Astrocyte (in vitro differentiated cells and primary cell): ENCODE measurements around the gene UBALD2. TPM values are rescaled to one million over a fixed set of nuclear protein-coding genes. Genes with fewer than 3 reads are reported as not detected.
A peak's percentile ranks its signal among the peaks of the same experiment; 100 is the strongest.
"Not testable (repeated sequence)": the region's sequence is repeated elsewhere in the genome, so short reads cannot be mapped to it uniquely, and the experiment has no call there.

ENCODE experiments used
- DNase-seq: peaks from one replicate; pipeline ENCODE4 v3.0.0-alpha.2; 2010; ENCODE audit warnings: low read depth
- FAIRE-seq: peaks from 2 replicates; lab custom pipeline; 2011; peaks lifted over from hg19 to GRCh38; lab: Jason Lieb, UNC
- H2AFZ ChIP-seq: 2 replicates; pipeline ENCODE4 v1.6.0; 2012; ENCODE audit warnings: low read depth, low read length, inconsistent platforms
- H3K27ac ChIP-seq: 2 replicates; pipeline ENCODE4 v1.5.1; 2011; ENCODE audit warnings: low read depth, low read length, inconsistent platforms
- H3K27me3 ChIP-seq: 2 replicates; pipeline ENCODE4 v1.6.0; 2011; ENCODE audit warnings: low read length, inconsistent platforms; ENCODE audit not compliant: insufficient read depth
- H3K36me3 ChIP-seq: 2 replicates; pipeline ENCODE4 v1.5.1; 2011; ENCODE audit warnings: low read length, inconsistent platforms; ENCODE audit not compliant: insufficient read depth
- H3K4me1 ChIP-seq: 2 replicates; pipeline ENCODE4 v1.5.1; 2011; ENCODE audit warnings: low read length, inconsistent platforms; ENCODE audit not compliant: insufficient read depth
- H3K4me2 ChIP-seq: 2 replicates; pipeline ENCODE4 v1.6.0; 2012; ENCODE audit warnings: low read length, inconsistent platforms
- H3K4me3 ChIP-seq: 2 replicates; pipeline ENCODE4 v1.5.1; 2011; ENCODE audit warnings: low read depth, mild to moderate bottlenecking, low read length, inconsistent platforms; ENCODE audit not compliant: insufficient read depth
- H3K79me2 ChIP-seq: 2 replicates; pipeline ENCODE4 v1.6.0; 2012; ENCODE audit warnings: mild to moderate bottlenecking, low read length, inconsistent platforms; ENCODE audit not compliant: insufficient read depth
- H3K9ac ChIP-seq: 2 replicates; pipeline ENCODE4 v1.6.0; 2012; ENCODE audit warnings: mild to moderate bottlenecking, low read length, inconsistent platforms
- H3K9me3 ChIP-seq: 2 replicates; pipeline ENCODE4 v1.5.1; 2012; ENCODE audit warnings: low read depth, mild to moderate bottlenecking, low read length, inconsistent platforms; ENCODE audit not compliant: insufficient read depth
- H4K20me1 ChIP-seq: 2 replicates; pipeline ENCODE4 v1.6.0; 2012; ENCODE audit warnings: low read length, inconsistent platforms; ENCODE audit not compliant: insufficient read depth
- H3K27ac Mint-ChIP-seq: one replicate; pipeline ENCODE4 v1.8.0; 2021; ENCODE audit warnings: mild to moderate bottlenecking, mixed read lengths; ENCODE audit not compliant: unreplicated experiment
- H3K27me3 Mint-ChIP-seq: one replicate; pipeline ENCODE4 v1.8.0; 2021; ENCODE audit warnings: low read depth, mixed read lengths; ENCODE audit not compliant: unreplicated experiment
- H3K36me3 Mint-ChIP-seq: one replicate; pipeline ENCODE4 v1.8.0; 2021; ENCODE audit warnings: low read depth, mixed read lengths; ENCODE audit not compliant: unreplicated experiment
- H3K4me1 Mint-ChIP-seq: one replicate; pipeline ENCODE4 v1.8.0; 2021; ENCODE audit warnings: low read depth, mixed read lengths; ENCODE audit not compliant: unreplicated experiment
- H3K4me3 Mint-ChIP-seq: one replicate; pipeline ENCODE4 v1.8.0; 2021; ENCODE audit warnings: mild to moderate bottlenecking, moderate library complexity, mixed read lengths; ENCODE audit not compliant: unreplicated experiment
- H3K9me3 Mint-ChIP-seq: one replicate; pipeline ENCODE4 v1.8.0; 2021; ENCODE audit warnings: mild to moderate bottlenecking, mixed read lengths; ENCODE audit not compliant: unreplicated experiment
- EZH2 ChIP-seq: IDR thresholded peaks from 2 replicates; pipeline ENCODE4 v1.6.1; 2012; ENCODE audit warnings: mild to moderate bottlenecking, low read length, inconsistent platforms; ENCODE audit not compliant: insufficient read depth
- total RNA-seq: library from RNA; stranded (reverse); gene quantifications from 2 replicates; pipeline ENCODE4 v1.2.1, GENCODE V29; 2021
- TF ChIP-seq, protein P1 (sequence below): IDR thresholded peaks from 2 replicates; pipeline ENCODE4 v1.5.1; 2011; ENCODE audit warnings: low read depth, mild to moderate bottlenecking, inconsistent platforms, low read length, moderate library complexity; ENCODE audit not compliant: insufficient read depth

UBALD2 gene
- total RNA-seq, 1 donor from 2014 or later = 32.8 TPM

DNA sequence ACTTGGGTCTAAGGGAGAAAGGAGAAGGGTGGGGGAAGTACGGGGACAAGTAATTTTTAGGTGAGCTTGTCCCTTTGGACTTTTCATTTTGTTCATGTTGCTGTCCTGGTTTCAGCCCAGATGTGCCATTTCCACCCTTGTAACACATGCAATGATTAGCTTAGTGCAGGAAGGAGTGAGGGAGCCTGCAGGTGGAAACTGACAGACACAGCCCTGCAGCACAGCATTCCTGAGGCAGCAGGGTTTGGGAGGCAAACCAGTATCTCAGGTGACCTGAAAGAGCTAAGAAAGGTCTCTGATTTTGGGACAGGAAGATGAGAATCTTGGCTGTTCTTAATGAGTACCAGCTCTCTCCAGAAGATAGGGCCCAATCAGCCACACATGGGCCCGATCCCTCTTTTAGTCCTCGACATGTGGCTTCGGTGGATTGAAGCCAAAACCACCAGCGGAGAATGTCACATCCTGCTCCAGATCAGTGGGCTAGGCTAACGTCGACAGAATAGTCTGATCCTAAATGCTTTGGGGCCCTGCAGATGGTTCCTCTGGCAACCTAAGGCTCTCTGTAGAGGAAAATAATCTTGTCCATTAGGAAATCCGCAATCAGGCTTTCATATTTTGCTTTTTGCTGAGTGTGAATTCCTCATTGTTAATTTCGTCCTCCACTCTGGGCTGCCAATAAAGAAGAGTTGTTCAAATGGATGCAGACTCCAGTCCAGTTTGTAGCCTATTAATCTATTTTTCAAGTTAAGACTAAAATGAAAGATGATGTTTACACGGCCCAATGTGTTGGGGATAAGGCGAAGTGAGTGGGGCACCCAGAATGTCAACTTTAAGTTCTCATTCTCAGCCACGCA lies 21.1 kb upstream of the UBALD2 start:
- Mint-ChIP-seq H3K27ac (no peak overlapping the region), H3K4me3 (no peak overlapping the region), H3K4me1 (peaks cover 5% of the 10 kb centered on the region), H3K9me3 (no peaks in the 10 kb centered on the region), H3K27me3 (peaks cover 53% of the 10 kb centered on the region), H3K36me3 (no peaks in the 10 kb centered on the region)
- H3K36me3 ChIP-seq = no peaks in the 10 kb centered on the region
- H3K27me3 ChIP-seq = peaks cover 48% of the 10 kb centered on the region
- no peak overlapping the region for H3K4me3 ChIP-seq
- H4K20me1 ChIP-seq = no peaks in the 10 kb centered on the region
- no peak for DNase-seq
- no peaks in the 10 kb centered on the region for H3K9me3 ChIP-seq
- H2AFZ ChIP-seq = no peak overlapping the region
- peaks cover 4% of the 10 kb centered on the region for H3K4me1 ChIP-seq
- no peak overlapping the region for H3K9ac ChIP-seq
- no peak for FAIRE-seq
- H3K27ac ChIP-seq = no peak overlapping the region
- H3K4me2 ChIP-seq = no peak overlapping the region
- H3K79me2 ChIP-seq = no peaks in the 10 kb centered on the region
- no peak for TF ChIP-seq EZH2
- TF ChIP-seq, protein P1, sequence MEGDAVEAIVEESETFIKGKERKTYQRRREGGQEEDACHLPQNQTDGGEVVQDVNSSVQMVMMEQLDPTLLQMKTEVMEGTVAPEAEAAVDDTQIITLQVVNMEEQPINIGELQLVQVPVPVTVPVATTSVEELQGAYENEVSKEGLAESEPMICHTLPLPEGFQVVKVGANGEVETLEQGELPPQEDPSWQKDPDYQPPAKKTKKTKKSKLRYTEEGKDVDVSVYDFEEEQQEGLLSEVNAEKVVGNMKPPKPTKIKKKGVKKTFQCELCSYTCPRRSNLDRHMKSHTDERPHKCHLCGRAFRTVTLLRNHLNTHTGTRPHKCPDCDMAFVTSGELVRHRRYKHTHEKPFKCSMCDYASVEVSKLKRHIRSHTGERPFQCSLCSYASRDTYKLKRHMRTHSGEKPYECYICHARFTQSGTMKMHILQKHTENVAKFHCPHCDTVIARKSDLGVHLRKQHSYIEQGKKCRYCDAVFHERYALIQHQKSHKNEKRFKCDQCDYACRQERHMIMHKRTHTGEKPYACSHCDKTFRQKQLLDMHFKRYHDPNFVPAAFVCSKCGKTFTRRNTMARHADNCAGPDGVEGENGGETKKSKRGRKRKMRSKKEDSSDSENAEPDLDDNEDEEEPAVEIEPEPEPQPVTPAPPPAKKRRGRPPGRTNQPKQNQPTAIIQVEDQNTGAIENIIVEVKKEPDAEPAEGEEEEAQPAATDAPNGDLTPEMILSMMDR = no peak

DNA sequence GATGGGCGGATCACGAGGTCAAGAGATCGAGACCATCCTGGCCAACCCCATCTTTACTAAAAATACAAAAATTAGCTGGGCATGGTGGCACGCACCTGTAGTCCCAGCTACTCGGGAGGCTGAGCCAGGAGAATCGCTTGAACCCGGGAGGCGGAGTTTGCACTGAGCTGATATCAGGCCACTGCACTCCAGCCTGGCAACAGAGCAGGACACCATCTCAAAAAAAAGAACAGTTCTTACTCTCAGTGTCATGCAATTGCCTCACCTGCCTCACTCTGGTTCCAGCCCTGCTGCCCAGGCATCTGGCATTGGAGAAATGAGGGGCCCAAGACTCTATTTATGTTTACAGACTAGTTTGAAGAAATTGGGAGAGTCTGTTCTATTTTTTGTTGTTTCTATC lies 20.4 kb upstream of the UBALD2 start:
- not testable (repeated sequence) for FAIRE-seq, H2AFZ ChIP-seq, H3K9me3 Mint-ChIP-seq, H3K36me3 Mint-ChIP-seq, H3K9me3 ChIP-seq, H3K27ac ChIP-seq, H3K4me3 Mint-ChIP-seq, H3K36me3 ChIP-seq, H3K9ac ChIP-seq, H3K4me1 ChIP-seq, H3K79me2 ChIP-seq, H3K27ac Mint-ChIP-seq, H3K4me2 ChIP-seq, H3K4me1 Mint-ChIP-seq, H3K4me3 ChIP-seq, DNase-seq, H4K20me1 ChIP-seq
- H3K27me3 ChIP-seq = peaks cover 41% of the 10 kb centered on the region
- peaks cover 51% of the 10 kb centered on the region for H3K27me3 Mint-ChIP-seq

DNA sequence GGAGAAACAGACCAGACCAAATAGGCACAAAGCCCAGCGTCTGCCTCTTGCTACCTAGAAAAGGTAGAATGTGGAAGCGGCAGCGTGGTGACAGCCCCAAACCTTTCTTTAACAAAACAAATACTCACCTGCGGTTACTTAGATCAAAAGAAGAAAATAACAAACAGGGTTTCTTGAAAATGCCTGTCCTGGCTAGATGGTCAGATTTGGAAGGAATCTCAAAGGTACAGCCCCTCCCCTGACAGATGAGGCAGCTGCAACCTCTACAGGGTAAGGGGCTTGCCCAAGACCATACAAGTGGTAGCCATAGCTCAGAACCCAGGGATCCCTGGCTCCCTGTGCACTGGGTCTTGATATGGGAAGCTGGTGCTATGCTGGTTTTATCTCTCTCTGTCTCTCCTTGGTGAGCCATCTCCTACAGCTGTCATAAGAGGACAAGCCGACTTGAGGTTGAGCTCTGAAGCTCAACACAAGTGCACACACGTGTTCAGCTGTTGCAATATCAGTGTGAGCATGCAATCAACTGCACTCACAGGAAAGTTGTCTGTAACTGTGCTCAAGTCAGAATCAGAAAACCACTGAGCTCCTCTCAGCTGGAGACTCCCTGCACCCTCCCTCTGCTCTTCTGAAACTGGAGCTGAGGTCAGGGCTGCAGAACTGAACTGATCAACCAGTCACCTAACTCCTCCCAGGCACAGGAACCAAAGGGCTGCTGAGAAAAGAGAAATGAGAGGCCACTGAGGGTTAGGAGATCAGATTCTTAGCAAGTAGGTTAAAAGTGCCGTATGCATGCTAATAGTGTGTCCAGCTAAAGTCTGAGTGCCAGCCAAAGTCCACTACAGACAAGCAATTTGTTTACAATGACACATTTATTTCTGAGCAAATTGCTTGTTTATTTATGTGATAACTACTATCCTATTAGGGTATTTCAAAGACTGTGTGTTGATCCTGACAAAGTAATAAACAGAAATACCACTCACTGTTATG lies 18.8 kb upstream of the UBALD2 start:
- H3K27ac Mint-ChIP-seq = peak overlapping the region; percentile 12
- TF ChIP-seq, protein P1 = no peak
- no peak for TF ChIP-seq EZH2
- Histone ChIP-seq H3K27ac (no peak overlapping the region), H3K9me3 (no peaks in the 10 kb centered on the region), H2AFZ (no peak overlapping the region), H3K27me3 (peaks cover 40% of the 10 kb centered on the region), H3K4me2 (no peak overlapping the region), H4K20me1 (no peaks in the 10 kb centered on the region), H3K79me2 (no peaks in the 10 kb centered on the region), H3K4me3 (no peak overlapping the region), H3K4me1 (no peaks in the 10 kb centered on the region), H3K36me3 (no peaks in the 10 kb centered on the region), H3K9ac (no peak overlapping the region)
- no peak for DNase-seq
- H3K4me1 Mint-ChIP-seq = peaks cover 8% of the 10 kb centered on the region
- FAIRE-seq = no peak
- no peaks in the 10 kb centered on the region for H3K9me3 Mint-ChIP-seq
- no peaks in the 10 kb centered on the region for H3K36me3 Mint-ChIP-seq
- peaks cover 44% of the 10 kb centered on the region for H3K27me3 Mint-ChIP-seq
- no peak overlapping the region for H3K4me3 Mint-ChIP-seq
